HEK293 (cell line): ENCODE results near the gene RABEPK.

ENCODE experiments used
- CTCF ChIA-PET: fragments of 350-600 bp; formaldehyde crosslinking; extraction: SDS; loops from one replicate; lab custom pipeline; 2021; ENCODE audit warnings: antibody characterized with exemption; lab: Yijun Ruan, JAX
- POLR2A ChIA-PET: fragments of 300-600 bp; formaldehyde crosslinking; extraction: SDS; loops from one replicate; lab custom pipeline; 2020; ENCODE audit warnings: antibody characterized with exemption, inconsistent platforms; lab: Yijun Ruan, JAX
- H3K27ac ChIP-seq: fragments of 200-500 bp; sonication (Bioruptor generic); 2 replicates; pipeline ENCODE4 v1.5.1; 2014; ENCODE audit warnings: low read depth, low read length, control low read depth, inconsistent platforms; ENCODE audit errors: extremely low read depth
- H3K36me3 ChIP-seq, 2 experiments: fragments of 200-500 bp in 1 of 2; sonication (Bioruptor generic) in 1 of 2; 1 replicate in 1 of 2; 2 replicates in 1 of 2; pipeline ENCODE4 v1.5.1; 2014 to 2017; ENCODE audit warnings: inconsistent platforms in 2 of 2, low read length in 2 of 2; ENCODE audit not compliant: control insufficient read depth in 2 of 2, insufficient read depth in 1 of 2
- H3K4me1 ChIP-seq: fragments of 200-500 bp; sonication (Bioruptor generic); 2 replicates; pipeline ENCODE4 v1.5.1; 2014; ENCODE audit warnings: mild to moderate bottlenecking, low read length, inconsistent platforms; ENCODE audit not compliant: control insufficient read depth, insufficient read depth
- H3K4me3 ChIP-seq: 2 replicates; pipeline ENCODE4 v1.5.1; 2011; ENCODE audit warnings: low read depth, mild to moderate bottlenecking, control low read depth, low read length, moderate library complexity
- H3K9me3 ChIP-seq: fragments of 200-500 bp; sonication (Bioruptor generic); 2 replicates; pipeline ENCODE4 v1.5.1; 2014; ENCODE audit warnings: low read depth, low read length, inconsistent platforms; ENCODE audit not compliant: control insufficient read depth, insufficient read depth
- GLIS2 ChIP-seq: fragments of 450-650 bp; formaldehyde crosslinking; IDR thresholded peaks from 2 replicates; pipeline ENCODE4 v1.5.1; 2016; ENCODE audit warnings: missing biosample characterization, missing genetic modification characterization
- HOXC10 ChIP-seq: sonication (generic); formaldehyde crosslinking; IDR thresholded peaks from 2 replicates; pipeline ENCODE4 v1.8.1; 2023; ENCODE audit warnings: mild to moderate bottlenecking, missing genetic modification reagents
- KLF16 ChIP-seq: fragments of 450-650 bp; formaldehyde crosslinking; IDR thresholded peaks from 2 replicates; pipeline ENCODE4 v1.5.1; 2017; ENCODE audit warnings: missing biosample characterization, missing genetic modification characterization
- MEIS1 ChIP-seq: sonication (generic); formaldehyde crosslinking; IDR thresholded peaks from 2 replicates; pipeline ENCODE4 v1.8.1; 2022; ENCODE audit warnings: missing genetic modification reagents, mild to moderate bottlenecking, borderline replicate concordance
- PRDM1 ChIP-seq: fragments of 450-650 bp; formaldehyde crosslinking; IDR thresholded peaks from 2 replicates; pipeline ENCODE4; 2016; ENCODE audit warnings: missing biosample characterization, missing genetic modification characterization
- ZNF175 ChIP-seq: fragments of 450-650 bp; formaldehyde crosslinking; IDR thresholded peaks from 2 replicates; pipeline ENCODE4 v1.5.1; 2016; ENCODE audit warnings: missing biosample characterization, missing genetic modification characterization
- ZNF292 ChIP-seq: fragments of 450-650 bp; formaldehyde crosslinking; IDR thresholded peaks from 2 replicates; pipeline ENCODE4 v1.5.1; 2016; ENCODE audit warnings: low read depth, missing biosample characterization, missing genetic modification characterization, borderline replicate concordance
- ZNF513 ChIP-seq: fragments of 450-650 bp; IDR thresholded peaks from 2 replicates; pipeline ENCODE4 v1.5.1; 2018; ENCODE audit warnings: missing biosample characterization, missing genetic modification characterization
- ZNF548 ChIP-seq: fragments of 450-650 bp; formaldehyde crosslinking; IDR thresholded peaks from 2 replicates; pipeline ENCODE4 v1.5.1; 2016; ENCODE audit warnings: missing biosample characterization, missing genetic modification characterization
- ZNF585B ChIP-seq: fragments of 450-650 bp; formaldehyde crosslinking; IDR thresholded peaks from 2 replicates; pipeline ENCODE4 v1.5.1; 2016; ENCODE audit warnings: missing biosample characterization, missing genetic modification characterization
- ZNF596 ChIP-seq: fragments of 450-650 bp; IDR thresholded peaks from 2 replicates; pipeline ENCODE4 v1.5.0; 2018; ENCODE audit warnings: missing biosample characterization, mild to moderate bottlenecking, missing genetic modification characterization, moderate library complexity
- ZNF645 ChIP-seq: fragments of 450-650 bp; formaldehyde crosslinking; IDR thresholded peaks from 2 replicates; pipeline ENCODE4; 2016; ENCODE audit warnings: missing biosample characterization, missing genetic modification characterization
- ZNF660 ChIP-seq: fragments of 450-650 bp; IDR thresholded peaks from 2 replicates; pipeline ENCODE4 v1.5.1; 2018; ENCODE audit warnings: missing biosample characterization, mild to moderate bottlenecking, missing genetic modification characterization
- ZNF677 ChIP-seq: fragments of 450-650 bp; IDR thresholded peaks from 2 replicates; pipeline ENCODE4 v1.5.0; 2018; ENCODE audit warnings: missing biosample characterization, mild to moderate bottlenecking, missing genetic modification characterization, moderate library complexity
- ZNF776 ChIP-seq: fragments of 450-650 bp; formaldehyde crosslinking; IDR thresholded peaks from 2 replicates; pipeline ENCODE4 v1.5.0; 2017; ENCODE audit warnings: missing biosample characterization, missing genetic modification characterization, borderline replicate concordance
- ZNF777 ChIP-seq: fragments of 450-650 bp; formaldehyde crosslinking; IDR thresholded peaks from 2 replicates; pipeline ENCODE4 v1.5.1; 2017; ENCODE audit warnings: missing biosample characterization, missing genetic modification characterization, borderline replicate concordance
- TF ChIP-seq, protein P1 (sequence below): fragments of 450-650 bp; formaldehyde crosslinking; IDR thresholded peaks from 2 replicates; pipeline ENCODE4 v1.5.1; 2017; ENCODE audit warnings: missing biosample characterization, missing genetic modification characterization
- TF ChIP-seq, protein P2 (sequence below): fragments of 450-650 bp; formaldehyde crosslinking; optimal IDR thresholded peaks from 2 replicates; pipeline ENCODE3; 2016; ENCODE audit warnings: missing biosample characterization, mild to moderate bottlenecking, missing genetic modification characterization
- TF ChIP-seq, protein P3 (sequence below): fragments of 450-650 bp; formaldehyde crosslinking; IDR thresholded peaks from 2 replicates; pipeline ENCODE4 v1.5.1; 2016; ENCODE audit warnings: missing biosample characterization, missing genetic modification characterization
- TF ChIP-seq, protein P4 (sequence below): fragments of 450-650 bp; formaldehyde crosslinking; IDR thresholded peaks from 2 replicates; pipeline ENCODE4 v1.5.1; 2017; ENCODE audit warnings: missing biosample characterization, mild to moderate bottlenecking, missing genetic modification characterization, moderate library complexity

The RABEPK gene

DNA sequence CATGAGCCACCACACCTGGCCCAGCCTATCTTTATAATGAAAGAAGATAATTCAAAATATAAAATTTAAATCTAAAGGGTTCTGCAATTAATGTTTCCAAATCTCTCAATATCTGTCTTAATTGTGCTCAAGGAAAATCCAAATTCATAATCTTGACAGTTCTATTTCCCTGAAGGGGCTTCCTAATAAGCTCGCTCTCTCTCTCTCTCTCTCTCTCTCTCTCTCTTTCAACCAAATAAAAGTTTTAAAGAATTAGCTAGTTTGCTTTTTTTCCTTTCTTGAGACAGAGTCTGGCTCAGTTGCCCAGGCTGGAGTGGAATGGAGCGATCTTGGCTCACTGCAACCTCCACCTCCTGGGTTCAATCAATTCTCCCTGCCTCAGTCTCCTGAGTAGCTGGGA, 43.8 kb upstream of the RABEPK start:
- no peak overlapping the region for H3K27ac ChIP-seq
- H3K4me3 ChIP-seq, result no peak overlapping the region
- POLR2A ChIA-PET, result no interaction called here
- TF ChIP-seq ZNF776 (no peak), ZNF585B (tag by site-specific recombination) (no peak), ZNF596 (peak; percentile 94)
- TF ChIP-seq, all 188 proteins: peak for 1
- CTCF ChIA-PET, result interaction anchor here (0.9 kb wide), 1 partner anchor 12 kb away, joined by 3 read pairs; no protein-coding TSS in a partner anchor
- Histone ChIP-seq H3K9me3 (no peaks in the 10 kb centered on the region), H3K36me3 (peaks cover 0 to 57% of the 10 kb centered on the region in 2 experiments; a peak in 2 of 3 replicates), H3K4me1 (no peaks in the 10 kb centered on the region)

GRCh38 chr9:125160750-125161149, 39.6 kb upstream of the RABEPK start:
- Histone ChIP-seq H3K9me3 (no peaks in the 10 kb centered on the region), H3K4me3 (no peak overlapping the region), H3K27ac (no peak overlapping the region), H3K36me3 (peaks cover 0 to 20% of the 10 kb centered on the region in 2 experiments; a peak in 2 of 3 replicates), H3K4me1 (no peaks in the 10 kb centered on the region)
- ChIA-PET CTCF (interaction anchor here (1.2 kb wide), 1 partner anchor 17 kb away, joined by 5 read pairs; the partner anchor contains the start of gene SCAI), POLR2A (interaction anchor here (0.7 kb wide), 1 partner anchor 242 kb away, joined by 3 read pairs; no protein-coding TSS in a partner anchor)
- TF ChIP-seq HOXC10 (CRISPR knock-in tag), result no peak
- TF ChIP-seq ZNF175, result no peak
- no peak for TF ChIP-seq ZNF677 (tag by site-specific recombination)
- TF ChIP-seq KLF16 (tag by site-specific recombination), result no peak
- TF ChIP-seq, protein P1, sequence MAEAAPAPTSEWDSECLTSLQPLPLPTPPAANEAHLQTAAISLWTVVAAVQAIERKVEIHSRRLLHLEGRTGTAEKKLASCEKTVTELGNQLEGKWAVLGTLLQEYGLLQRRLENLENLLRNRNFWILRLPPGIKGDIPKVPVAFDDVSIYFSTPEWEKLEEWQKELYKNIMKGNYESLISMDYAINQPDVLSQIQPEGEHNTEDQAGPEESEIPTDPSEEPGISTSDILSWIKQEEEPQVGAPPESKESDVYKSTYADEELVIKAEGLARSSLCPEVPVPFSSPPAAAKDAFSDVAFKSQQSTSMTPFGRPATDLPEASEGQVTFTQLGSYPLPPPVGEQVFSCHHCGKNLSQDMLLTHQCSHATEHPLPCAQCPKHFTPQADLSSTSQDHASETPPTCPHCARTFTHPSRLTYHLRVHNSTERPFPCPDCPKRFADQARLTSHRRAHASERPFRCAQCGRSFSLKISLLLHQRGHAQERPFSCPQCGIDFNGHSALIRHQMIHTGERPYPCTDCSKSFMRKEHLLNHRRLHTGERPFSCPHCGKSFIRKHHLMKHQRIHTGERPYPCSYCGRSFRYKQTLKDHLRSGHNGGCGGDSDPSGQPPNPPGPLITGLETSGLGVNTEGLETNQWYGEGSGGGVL (tag by site-specific recombination), result no peak
- no peak for TF ChIP-seq ZNF292 (tag by site-specific recombination)
- TF ChIP-seq, protein P2, sequence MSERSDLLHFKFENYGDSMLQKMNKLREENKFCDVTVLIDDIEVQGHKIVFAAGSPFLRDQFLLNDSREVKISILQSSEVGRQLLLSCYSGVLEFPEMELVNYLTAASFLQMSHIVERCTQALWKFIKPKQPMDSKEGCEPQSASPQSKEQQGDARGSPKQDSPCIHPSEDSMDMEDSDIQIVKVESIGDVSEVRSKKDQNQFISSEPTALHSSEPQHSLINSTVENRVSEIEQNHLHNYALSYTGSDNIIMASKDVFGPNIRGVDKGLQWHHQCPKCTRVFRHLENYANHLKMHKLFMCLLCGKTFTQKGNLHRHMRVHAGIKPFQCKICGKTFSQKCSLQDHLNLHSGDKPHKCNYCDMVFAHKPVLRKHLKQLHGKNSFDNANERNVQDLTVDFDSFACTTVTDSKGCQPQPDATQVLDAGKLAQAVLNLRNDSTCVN, result no peak
- TF ChIP-seq, protein P3, sequence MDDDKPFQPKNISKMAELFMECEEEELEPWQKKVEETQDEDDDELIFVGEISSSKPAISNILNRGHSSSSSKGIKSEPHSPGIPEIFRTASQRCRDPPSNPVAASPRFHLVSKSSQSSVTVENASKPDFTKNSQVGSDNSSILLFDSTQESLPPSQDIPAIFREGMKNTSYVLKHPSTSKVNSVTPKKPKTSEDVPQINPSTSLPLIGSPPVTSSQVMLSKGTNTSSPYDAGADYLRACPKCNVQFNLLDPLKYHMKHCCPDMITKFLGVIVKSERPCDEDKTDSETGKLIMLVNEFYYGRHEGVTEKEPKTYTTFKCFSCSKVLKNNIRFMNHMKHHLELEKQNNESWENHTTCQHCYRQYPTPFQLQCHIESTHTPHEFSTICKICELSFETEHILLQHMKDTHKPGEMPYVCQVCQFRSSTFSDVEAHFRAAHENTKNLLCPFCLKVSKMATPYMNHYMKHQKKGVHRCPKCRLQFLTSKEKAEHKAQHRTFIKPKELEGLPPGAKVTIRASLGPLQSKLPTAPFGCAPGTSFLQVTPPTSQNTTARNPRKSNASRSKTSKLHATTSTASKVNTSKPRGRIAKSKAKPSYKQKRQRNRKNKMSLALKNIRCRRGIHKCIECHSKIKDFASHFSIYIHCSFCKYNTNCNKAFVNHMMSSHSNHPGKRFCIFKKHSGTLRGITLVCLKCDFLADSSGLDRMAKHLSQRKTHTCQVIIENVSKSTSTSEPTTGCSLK, result no peak
- TF ChIP-seq GLIS2 (tag by site-specific recombination), result no peak
- TF ChIP-seq, protein P4, sequence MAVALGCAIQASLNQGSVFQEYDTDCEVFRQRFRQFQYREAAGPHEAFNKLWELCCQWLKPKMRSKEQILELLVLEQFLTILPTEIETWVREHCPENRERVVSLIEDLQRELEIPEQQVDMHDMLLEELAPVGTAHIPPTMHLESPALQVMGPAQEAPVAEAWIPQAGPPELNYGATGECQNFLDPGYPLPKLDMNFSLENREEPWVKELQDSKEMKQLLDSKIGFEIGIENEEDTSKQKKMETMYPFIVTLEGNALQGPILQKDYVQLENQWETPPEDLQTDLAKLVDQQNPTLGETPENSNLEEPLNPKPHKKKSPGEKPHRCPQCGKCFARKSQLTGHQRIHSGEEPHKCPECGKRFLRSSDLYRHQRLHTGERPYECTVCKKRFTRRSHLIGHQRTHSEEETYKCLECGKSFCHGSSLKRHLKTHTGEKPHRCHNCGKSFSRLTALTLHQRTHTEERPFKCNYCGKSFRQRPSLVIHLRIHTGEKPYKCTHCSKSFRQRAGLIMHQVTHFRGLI, result no peak
- no peak for TF ChIP-seq ZNF645
- no peak for TF ChIP-seq PRDM1 (tag by site-specific recombination)
- no peak for TF ChIP-seq MEIS1 (CRISPR knock-in tag)
- no peak for TF ChIP-seq ZNF596
- no peak for TF ChIP-seq ZNF777 (tag by site-specific recombination)
- TF ChIP-seq ZNF660 (tag by site-specific recombination), result no peak
- no peak for TF ChIP-seq ZNF513 (tag by site-specific recombination)
- no peak for TF ChIP-seq ZNF548 (tag by site-specific recombination)
